SU-DHL-6 (cell line): ENCODE results near the gene MYO1D.

Experiments used
- CTCF ChIP-seq: fragments of 200-600 bp; sonication (generic); IDR thresholded peaks from one replicate; pipeline ENCODE4 v1.5.1; 2017; ENCODE audit warnings: antibody characterized with exemption, mild to moderate bottlenecking, low read length, moderate library complexity; ENCODE audit not compliant: insufficient read depth, poor library complexity, severe bottlenecking
- EZH2phosphoT487 ChIP-seq: fragments of 200-600 bp; sonication (generic), shearing (Covaris generic); conservative IDR thresholded peaks from 2 replicates; pipeline ENCODE4 v1.6.1; 2018; ENCODE audit warnings: mild to moderate bottlenecking, antibody characterized with exemption, low read length, moderate library complexity, mixed read lengths

- TF ChIP-seq CTCF (no peak), EZH2phosphoT487 (no peak)
Observed at GRCh38 chr17:32533296-32533695, 343.6 kb downstream of the MYO1D start.
